Measurements from ENCODE around the gene EPHB1.
A peak's percentile ranks its signal among the peaks of the same experiment; 100 is the strongest.
"Not testable (repeated sequence)": the region's sequence is repeated elsewhere in the genome, so short reads cannot be mapped to it uniquely, and the experiment has no call there.

Gene EPHB1

DNA sequence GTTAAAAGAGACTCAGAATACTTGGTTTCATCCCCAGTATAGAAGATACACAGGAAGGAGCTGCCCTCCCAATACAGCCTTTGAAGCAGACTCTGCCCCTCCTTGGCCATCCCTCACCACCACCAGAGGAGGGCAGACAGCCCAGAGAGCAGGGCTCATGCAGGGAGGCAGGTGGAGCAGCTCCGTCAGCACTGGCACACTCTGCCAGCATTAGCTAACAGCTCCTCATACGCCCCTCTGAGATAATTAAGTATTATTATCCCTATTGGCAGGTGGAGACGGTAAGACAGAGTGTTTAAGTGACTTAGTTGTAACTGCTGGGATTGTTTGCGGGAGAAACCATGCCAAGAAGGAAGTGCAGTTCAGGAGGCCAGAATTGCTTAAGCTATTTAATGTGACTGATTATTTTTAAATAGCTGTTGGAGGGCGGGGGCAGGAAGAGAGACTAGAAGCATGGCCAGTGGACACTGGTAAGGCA is 434.0 kb downstream of the EPHB1 start:
- peak; percentile 40 for DNase-seq

DNA sequence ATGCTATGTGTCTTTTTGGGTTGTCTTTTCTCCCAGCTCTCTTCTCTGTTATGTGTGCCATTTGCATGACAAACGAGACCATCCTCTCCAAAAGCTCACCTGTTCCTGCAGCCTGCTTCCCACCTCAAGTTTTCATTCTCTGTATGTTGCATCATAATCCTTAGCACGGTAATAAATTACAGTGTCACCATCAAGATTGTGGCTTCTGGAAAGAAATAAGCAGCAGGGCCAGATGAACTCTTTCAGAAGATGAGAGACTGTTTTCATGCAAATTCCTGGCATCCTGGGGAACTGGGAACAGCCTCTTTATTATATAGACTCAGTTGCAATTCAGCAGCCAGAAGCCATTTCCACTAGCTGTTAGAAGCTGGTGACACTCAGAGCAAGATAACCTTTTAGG is 436.7 kb downstream of the EPHB1 start:
- no peak for DNase-seq

DNA sequence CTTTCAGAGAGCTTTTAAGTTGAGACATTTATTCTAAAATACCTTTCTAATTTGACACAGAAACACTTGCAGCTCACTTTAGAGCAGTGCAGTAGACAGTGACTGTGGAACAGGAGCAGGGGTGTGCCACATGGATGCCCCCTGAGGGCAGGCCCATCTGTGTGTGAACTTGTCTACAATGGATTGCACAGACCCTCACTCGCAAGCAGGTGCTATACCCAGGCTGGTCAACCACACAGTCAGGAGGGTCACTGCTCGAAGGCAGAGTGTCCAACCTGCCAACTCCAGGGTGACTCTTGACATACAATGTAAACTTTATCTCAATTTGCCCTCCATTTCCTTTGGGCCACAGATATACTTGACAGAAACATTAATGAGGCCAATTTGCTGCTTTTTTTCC is 437.2 kb downstream of the EPHB1 start:
- DNase-seq: no peak

DNA sequence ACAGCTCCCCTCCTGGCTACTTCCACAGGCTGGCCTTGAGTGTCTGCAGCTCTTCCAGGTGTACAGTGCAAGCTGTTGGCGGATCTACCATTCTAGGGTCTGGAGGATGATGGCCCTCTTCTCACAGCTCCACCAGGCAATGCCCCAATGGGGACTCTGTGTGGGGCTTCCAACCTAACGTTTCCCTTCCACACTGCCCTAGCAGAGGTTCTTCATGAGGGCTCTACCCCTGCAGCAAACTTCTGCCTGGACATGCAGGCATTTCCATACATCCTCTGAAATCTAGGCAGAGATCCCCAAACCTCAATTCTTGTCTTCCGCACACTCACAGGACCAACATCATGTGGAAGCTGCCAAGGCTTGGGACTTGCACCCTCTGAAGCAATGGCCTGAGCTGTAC is 438.4 kb downstream of the EPHB1 start:
- DNase-seq: not testable (repeated sequence)

DNA sequence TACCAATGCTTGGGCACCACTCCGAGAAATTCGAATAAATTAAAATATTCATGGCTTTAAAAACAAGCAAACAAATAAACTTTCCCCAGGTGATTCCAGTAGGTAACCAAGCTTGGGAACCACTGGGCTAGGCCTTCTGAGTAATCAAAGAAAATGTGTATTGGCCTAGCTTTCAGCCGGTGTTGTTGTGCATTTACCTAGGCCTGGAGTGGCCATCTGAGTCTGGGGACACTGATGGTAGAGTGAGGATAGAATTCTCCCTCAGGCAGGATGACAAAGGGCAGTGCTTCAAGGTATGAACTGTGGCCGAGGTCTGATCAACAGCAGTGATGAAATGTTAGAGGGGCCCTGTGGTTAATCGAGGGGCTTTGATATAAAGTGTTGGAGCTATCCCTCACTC is 440.5 kb downstream of the EPHB1 start:
- DNase-seq: no peak

DNA sequence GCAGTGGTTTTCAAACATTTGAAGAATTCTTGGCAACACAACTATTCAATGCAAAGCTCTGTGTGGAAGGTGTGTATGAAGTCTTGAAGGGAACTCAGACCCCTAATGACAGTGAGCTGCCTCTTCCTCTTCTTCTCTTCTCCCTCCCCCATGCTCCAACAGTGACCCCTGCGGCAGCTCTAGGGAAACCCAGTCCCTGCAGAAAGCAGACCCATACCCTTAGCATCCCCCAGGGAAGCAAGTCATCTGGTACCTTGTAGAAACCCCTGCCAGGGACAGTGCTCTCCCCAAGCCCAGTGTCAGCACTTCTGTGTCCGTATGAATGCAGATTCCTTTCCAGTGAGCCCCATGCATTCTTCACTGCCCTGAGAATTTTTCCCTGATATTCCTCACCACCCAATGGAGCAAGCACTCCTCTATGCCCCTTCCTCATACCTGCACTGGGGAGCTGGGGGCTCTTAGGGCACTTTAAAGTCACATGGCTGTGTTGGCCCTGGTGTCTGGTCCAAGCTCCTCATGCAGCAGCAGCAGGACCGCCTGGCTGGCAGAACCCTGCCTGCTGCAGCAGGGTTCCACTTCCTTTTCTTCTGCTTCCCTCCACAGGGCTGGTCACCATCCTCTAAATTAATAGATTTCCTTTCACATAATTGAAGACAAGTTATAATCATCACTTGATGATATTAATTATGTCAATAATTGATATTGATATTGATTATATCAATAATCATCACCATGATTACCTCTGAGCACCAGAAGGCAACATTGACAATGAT is 442.5 kb downstream of the EPHB1 start:
- DNase-seq: no peak

DNA sequence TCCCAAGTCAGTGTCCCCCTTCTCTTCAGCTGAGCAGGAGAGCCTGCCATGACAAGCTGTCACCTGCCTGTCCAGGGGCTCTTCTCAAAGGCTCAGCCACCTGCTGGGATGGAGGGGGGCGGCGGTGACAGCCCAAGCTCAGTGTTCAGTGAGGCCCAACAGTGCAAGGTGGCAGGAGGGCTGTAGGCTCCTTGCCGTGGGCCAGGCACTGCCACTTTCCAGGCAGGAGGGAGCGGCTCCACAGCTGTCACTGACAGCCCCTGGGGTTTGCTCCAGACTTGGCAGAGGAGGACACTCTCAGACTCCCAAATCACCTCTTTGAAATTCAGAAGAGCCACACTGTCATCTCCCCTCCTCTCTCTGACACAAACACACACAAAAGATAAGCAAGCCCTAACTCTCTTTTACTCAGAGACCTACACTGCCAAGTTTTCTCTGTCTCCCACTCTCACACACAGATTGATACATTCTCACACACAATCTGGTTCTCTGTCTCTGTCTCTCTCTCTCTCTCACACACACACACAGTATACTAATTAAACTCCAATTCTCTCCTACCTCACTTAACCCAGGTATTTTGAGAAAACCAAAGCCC is 443.3 kb downstream of the EPHB1 start:
- no peak for DNase-seq

DNA sequence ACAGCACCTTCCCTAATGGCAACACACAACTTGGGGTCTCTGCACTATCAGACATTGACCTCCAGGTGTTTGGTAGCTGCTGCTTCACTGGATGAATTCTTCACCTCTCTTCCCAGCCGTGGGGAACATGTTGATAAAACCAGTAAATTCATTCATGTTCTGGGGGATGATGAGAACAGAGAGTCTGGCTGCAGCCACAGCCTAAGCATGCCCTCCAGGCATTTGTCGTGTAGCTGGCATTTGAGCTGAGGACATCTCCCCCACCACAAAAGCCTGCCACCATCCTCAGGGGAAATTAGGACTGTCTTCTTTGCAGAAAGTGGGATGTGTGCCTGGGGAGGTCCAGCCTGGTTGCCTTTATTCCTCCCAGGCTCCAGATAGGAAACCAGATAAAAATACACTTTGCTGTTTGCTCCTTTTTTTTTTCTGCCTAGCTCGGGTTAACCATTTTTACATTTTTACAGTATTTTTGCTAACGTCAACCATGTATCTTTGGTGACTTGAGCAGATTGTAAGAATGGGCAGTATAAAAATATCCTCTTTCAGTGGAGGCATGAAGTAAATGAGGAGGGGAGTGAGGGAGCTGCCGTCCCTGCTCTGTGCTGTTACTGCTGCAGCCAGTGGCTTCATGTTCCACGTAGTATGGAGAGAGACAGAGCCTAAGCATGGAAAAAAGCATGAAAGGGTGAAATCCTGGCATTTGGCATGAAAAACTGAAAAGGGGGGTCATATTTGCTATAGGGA is 444.0 kb downstream of the EPHB1 start:
- no peak for DNase-seq

DNA sequence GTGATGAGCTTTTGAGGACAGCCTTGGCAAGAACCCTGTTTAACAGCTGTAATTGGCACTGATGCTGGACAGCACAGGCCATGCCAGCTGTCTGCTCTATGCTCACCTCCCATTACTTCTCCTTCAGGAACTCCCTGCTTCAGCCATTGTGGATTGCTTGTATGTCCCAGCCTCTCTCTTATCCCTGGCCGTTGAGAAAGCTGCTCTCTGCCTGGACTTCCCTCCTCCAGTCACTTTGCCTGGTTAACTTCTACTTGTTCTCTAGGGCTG is 444.5 kb downstream of the EPHB1 start:
- no peak for DNase-seq

DNA sequence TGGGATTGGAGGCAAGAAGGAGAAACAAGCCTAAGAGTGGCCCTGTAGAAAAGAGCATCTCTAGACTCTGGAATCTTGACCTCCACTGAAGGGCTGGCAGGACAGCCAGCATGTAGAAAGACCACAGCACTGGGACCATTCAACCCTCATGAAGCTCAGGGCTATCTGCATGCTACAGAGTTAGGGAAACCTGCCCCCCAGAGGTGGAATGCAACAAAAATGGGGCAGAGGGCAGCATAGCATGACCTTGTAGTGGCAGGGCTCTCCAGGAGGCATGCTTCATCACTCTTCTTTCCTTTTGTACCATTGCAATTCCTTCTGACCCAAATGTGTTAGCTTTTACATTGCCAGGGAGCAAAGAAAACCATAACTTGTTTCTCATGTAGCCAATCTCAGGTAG is 445.4 kb downstream of the EPHB1 start:
- DNase-seq: no peak

DNA sequence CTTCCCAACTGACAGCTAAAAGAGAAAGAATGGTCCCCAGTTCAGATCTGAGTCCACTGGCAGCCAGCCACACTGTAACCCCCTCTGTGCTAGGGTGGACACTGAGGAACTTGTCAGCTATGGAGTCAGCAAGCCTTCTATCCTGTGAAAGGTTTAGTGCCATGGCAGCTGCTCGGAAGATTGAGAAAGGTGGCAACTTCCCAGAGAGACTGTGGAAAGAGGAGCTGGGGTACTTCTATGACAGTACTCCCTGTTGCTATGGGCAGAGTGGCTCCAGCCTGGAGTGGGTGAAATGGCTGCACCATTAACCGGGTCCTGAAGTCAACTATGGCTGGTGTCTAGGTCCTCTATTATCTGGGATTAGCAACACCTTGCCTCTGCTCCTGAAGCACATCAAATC is 447.2 kb downstream of the EPHB1 start:
- no peak for DNase-seq

DNA sequence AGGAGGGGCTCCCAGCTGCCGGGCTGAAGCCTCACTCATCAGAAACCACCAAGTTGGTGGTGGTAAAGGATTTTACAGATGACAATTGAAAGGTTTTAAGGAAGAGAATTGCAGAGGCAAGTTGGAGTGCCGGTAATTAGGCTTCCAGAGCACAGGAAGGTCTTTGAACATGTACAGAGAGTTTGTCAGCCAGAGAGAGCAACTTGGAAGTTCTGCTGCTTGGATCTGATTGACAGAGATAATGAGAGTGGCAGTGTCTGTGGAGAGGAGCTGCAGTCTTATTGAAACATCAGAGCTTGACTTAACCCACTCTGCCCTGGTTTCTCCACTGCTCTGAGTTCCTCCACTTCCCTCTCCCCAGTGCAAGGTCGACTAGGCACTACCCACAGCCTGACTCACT is 448.6 kb downstream of the EPHB1 start:
- no peak for DNase-seq

DNA sequence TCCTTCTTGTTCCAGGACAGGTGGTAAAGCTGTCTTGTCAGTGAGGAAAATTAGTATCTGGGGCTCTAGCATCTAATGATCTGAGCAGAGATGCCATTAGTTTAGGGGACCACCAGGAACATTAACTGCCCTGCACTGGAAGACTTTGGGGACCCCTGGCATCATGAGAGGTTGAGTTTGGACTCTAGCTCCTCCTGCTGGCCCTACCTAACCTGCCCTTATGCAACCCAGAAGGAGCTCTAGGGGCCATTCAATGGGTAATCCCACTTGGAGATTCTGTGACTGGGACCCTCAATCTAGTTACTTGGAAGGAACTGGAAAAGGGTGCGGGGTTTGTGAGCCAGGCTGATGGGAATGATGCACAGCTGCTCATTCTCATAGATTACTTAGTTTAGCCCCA is 451.0 kb downstream of the EPHB1 start:
- no peak for DNase-seq

DNA sequence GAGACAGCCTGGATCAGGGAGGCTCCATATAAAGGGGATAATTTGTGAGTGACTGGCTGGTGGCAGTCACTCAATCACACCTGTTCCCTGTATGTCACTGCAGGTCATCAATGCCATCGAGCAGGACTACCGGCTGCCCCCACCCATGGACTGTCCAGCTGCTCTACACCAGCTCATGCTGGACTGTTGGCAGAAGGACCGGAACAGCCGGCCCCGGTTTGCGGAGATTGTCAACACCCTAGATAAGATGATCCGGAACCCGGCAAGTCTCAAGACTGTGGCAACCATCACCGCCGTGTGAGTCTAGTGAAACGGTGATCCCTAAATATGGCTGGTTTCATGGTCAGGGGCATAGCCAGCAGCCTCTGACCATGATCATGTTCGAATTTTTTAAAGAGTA is 453.2 kb downstream of the EPHB1 start:
- DNase-seq: peak; percentile 40

DNA sequence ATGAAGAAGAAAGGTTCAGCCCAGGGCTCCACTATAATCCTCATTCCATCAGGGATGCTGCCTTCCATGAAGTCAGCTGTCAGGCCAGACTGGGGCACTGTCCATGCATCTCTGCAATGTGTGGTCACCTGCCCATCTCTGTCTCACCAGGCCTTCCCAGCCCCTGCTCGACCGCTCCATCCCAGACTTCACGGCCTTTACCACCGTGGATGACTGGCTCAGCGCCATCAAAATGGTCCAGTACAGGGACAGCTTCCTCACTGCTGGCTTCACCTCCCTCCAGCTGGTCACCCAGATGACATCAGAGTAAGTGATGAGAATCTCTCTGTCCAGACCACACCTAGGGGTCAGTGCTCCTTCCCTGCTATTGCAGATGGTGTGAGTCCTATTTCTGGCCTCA is 454.1 kb downstream of the EPHB1 start:
- no peak for DNase-seq

DNA sequence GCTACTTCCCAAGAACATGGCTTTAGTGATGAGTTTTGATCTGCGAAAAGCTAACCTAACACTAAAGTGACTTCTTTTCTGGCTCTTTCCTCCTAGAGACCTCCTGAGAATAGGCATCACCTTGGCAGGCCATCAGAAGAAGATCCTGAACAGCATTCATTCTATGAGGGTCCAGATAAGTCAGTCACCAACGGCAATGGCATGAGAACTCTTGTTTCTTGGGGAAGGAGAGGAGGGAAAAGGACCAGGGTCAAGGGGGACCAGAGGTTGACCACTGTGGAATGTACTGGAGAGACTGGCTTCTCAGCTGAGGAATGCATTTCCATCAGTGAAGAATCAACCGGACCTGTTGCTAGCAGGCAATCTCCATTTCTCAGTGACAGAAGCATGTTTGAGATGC is 463.9 kb downstream of the EPHB1 start:
- DNase-seq: no peak

DNA sequence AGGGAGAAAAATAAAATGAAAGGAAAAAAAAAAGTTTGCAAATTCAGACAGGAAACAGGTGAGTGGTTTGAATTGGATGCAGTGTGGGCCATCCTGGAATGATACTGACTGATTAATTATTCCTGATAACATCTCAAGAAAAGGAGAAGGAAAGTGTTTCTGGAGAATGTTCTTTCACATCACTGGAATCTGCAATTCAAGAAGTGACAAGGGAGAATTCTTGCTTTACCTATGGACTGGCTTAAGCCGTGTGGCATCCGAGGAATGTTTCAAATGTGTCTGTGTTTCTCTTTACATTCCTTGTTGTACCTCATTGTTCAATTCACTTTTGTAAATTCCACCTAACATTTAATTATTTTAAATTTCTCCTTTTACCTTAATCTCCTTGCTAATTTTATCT is 465.0 kb downstream of the EPHB1 start:
- DNase-seq: no peak

DNA sequence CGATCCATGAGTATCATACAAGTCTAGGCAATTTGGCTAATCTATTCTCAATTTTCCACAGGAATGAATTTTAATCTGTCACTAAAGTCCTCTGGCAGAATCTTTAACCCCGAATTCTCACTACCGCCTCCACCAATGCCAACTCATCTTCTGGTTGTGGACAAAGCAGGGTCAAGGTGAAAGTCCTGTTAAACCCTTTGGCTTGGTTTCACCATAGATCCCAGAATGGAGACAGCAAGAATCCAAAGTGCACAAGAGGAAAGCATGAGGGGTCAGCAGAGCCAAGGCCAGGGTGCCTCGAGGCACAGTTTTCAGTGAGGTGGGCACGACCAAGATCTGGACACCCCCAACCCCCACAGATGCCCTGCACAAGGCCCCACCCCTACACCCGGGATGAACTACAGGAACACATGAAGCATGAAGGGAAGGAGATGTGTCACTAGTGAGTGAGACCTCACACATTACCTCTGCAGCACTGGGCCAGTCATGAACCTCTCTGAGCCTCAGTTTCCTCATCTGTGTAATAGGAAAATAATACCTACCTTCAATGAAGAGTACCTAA is 466.2 kb downstream of the EPHB1 start:
- no peak for DNase-seq

DNA sequence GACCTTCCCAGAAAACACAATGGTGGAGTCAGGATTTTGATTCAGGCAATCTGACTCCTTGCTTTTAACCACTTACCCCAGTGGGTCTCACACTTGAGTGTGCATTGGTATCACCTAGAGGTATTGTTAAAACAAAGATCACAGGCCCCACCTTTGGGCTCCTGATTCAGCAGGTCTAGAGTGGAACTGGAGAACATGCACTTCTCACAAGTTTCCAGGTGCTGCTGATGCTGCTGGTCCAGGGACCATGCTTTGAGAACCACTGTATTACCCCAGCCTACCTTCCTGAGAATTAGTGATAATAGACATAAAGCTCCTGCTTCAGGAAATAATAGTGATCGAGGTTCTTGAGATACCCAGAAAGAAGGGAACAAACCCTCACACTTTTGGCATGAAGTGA is 466.9 kb downstream of the EPHB1 start:
- DNase-seq: no peak

DNA sequence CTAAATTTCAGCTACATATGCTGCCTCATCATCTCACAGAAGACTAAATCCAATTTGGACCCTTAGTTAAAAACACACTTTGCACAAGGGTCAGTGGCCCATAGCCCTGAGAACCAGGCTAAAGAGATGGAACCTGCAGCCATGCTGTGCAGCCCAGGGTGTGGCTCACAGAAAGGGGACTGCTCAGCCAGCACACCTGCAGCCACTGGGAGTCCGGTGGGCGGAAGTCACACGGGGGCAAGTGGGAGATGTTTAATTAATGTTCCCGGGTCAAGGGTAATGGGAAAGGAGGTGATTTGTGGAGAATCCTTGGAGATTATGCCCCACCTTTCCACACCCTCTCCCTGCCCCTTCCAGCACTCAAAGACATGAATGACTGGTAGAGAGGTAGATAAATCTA is 467.4 kb downstream of the EPHB1 start:
- no peak for DNase-seq

DNA sequence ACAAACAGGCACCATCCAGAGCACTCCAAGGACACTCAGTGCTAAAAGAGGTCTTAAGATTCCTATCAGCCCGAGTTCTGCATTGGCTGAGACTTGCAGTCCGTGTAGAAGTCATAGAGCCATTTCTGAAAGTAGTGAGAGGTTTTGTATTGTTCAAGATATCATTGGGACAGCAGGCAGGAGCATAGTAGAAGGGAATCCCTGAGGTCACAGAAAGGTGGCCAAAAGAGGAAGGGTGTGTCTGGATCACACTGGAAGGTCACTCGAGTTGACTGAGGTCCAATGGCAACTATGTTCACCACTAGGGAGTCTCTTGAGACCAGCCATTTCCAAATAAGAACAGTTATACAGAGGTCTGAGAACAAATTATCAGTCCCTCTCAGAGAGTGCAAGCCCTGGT is 468.3 kb downstream of the EPHB1 start:
- DNase-seq: no peak

DNA sequence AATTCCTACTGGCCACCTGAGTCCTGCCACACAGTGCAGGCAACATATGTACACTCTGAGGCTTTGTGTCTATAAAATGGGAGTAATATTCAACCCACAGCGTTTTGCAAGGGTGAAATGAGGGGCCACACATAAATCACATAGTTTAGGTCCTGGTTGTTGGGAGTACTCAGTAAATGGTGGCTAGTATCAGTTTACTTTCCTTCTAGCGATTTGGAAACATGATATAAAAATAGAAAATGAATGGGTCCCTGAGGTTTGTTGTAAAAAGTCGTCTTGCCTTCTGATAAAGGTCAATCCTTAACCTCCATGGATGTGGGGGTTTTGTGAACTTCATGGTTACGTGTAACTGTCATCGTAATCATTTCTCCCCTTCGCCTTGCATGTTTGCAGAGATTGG is 472.4 kb downstream of the EPHB1 start:
- no peak for DNase-seq

DNA sequence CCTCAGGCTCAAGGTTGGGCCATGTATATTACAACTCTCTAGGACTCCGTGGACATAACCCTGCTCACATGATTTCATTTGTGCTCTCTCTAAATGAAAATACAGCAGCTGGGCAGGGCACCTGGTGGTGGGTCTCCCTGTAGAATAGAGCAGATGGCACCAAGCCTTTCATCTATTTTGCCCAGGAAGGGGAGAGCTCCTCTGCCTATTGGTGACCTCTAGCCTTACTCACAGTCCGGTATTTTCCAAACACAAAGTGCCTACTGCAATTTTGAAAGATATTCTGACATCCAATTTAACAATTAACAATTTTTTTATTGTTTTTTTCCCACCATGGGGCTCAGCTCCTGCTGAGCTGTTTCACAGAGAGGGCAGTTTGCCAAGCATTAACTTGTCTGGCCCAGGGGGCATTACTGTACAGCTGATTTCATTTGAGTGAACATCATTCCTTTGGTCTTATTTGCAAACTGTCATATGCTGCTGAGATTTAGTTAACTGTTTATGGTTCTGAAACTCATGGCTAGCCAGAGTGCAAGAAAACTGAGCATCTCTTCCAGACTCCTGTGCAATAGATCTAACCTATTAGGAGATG is 474.0 kb downstream of the EPHB1 start:
- DNase-seq: no peak
